Dedifferentiated amniotic fluid mesenchymal stem cell (primary cell): ENCODE measurements around the gene CDH13.

ENCODE experiments used
- DNase-seq: peaks from one replicate; pipeline ENCODE4 v3.0.0-alpha.2; 2016; ENCODE audit errors: extremely low spot score

Gene CDH13

GRCh38 chr16:83609178-83609577 lies 982.4 kb downstream of the CDH13 start:
- no peak for DNase-seq

DNA sequence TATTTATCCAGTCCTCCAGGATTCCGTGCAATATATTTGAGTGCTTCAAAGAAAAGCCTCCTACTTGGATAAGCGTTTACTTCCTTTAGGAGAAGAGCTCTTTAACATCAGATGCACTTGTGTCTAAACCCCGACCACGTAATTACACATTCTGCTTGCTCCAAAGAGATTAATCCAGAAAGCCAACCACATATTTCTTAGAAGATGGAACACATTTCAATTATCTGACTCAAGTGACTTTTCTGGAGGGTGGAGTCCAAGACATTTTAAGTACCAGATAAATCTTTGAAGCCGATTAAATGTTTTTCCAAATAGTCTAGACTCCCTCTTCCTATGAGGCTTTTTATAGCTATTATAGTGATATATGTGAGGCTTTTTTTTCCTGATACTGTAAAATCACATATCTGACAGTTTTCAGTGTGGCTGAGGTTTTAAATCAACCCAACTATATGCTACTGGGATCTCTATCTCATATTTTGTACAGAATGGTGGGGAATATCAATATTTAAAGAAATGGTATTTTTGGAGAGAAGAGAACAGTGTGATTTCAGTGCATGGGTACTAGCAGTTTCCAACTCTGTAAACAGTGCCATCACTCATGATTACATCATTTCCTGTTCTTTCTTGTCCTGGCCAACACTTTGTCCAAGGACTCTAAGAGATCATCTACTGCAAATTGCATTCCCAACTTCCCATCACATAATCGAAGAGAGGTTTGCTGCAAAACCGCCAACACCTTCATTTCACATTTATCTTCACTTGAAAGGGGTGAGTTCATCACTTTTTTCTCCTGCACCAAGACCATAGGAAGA lies 988.6 kb downstream of the CDH13 start:
- no peak for DNase-seq

- no peak for DNase-seq
These were observed 989.2 kb downstream of the CDH13 start for GRCh38 chr16:83615953-83616350.

- no peak for DNase-seq
These were observed 992.8 kb downstream of the CDH13 start for GRCh38 chr16:83619381-83620150.

- no peak for DNase-seq
These were observed 995.2 kb downstream of the CDH13 start for GRCh38 chr16:83622010-83622409.

DNA sequence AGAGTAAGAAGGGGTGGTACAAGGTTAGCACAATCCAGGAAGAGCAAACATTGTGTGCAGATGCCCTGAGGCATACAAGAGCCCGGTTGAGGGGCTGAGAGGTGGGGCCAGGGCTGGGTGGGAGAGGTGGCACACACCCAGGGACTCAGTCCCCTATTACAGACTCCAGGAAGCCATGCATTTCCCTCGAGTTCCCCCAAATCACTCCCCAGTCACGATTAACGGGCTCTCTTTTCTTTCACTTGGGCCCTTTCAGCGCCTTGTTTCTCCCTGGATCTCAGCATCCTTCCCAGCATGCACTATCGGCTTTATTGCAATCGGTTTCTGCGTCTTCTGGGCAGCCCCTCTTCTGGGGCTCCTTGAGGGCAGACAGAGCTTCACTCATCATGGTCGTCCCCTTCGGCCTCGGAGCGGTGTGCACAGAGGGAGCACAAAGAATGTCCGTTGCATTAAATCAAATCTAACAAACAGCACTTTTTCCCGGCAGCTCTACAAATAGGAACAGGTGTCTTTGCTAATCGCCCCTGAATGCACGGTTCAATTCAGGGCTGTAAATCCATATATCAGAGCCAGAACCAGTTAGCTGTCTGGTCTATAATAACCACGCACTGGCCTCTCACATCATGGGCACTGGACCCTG lies 996.4 kb downstream of the CDH13 start:
- no peak for DNase-seq

- no peak for DNase-seq
These were observed 997.1 kb downstream of the CDH13 start for GRCh38 chr16:83623892-83624291.

GRCh38 chr16:83624429-83625120 lies 997.8 kb downstream of the CDH13 start:
- no peak for DNase-seq

GRCh38 chr16:83626204-83626603 lies 999.4 kb downstream of the CDH13 start:
- DNase-seq: no peak

DNA sequence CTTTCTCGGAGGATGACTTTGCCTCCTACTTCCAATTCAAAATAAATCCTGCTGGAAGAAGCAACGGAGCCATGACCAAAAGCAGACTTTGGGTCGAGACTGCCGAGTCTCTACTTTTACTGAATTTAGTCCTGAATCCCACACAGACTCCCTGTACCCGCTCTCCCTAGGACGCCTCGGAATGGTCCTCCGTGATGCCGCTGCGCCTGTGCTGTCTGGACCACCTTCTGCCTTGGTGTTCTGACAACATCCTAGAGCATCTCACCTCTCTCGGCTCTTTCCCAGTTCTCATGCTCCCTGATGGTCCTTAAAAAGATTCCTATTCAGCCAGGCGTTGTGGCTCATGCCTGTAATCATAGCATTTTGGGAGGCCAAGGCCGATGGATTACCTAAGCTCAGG lies 999.9 kb downstream of the CDH13 start:
- DNase-seq: no peak

GRCh38 chr16:83627996-83628395 lies 1001.2 kb downstream of the CDH13 start:
- DNase-seq: no peak

DNA sequence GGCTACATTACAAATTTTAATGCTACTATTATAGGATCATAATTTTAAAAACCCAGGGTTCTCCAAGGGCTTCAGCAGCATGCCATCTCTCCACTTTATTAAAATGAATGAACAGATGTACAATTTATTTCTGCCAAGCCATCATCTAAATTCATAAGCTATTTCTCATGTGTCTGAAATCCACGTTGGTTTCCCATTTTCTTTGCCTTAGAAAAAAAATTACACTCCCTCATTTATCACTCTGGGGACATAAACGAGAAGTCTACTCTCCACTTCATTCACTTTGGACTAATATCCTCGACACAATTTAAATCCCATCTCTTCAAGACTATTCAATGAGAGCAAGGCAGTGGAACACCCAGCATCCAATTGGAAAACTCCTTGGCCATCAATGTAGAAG lies 1002.7 kb downstream of the CDH13 start:
- no peak for DNase-seq

DNA sequence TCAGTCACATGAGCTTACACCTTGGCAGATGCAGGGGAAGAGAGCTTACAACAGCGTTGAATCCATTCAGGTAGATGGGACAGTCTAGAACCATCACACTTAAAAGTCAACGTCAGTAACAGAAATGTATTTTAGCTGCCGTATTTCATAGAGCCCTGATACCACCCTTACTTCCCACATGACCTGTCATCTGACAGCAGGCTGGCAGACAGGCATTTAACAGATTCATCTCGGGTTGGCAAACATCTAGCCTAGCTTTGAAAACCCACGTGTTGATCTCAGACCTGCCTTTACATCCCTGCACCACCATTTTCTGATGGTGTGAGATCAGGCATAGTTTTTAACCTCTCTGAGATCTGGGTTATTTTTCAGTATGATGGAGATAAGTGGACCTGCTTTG lies 1003.1 kb downstream of the CDH13 start:
- no peak for DNase-seq

GRCh38 chr16:83630979-83631378 lies 1004.2 kb downstream of the CDH13 start:
- no peak for DNase-seq

DNA sequence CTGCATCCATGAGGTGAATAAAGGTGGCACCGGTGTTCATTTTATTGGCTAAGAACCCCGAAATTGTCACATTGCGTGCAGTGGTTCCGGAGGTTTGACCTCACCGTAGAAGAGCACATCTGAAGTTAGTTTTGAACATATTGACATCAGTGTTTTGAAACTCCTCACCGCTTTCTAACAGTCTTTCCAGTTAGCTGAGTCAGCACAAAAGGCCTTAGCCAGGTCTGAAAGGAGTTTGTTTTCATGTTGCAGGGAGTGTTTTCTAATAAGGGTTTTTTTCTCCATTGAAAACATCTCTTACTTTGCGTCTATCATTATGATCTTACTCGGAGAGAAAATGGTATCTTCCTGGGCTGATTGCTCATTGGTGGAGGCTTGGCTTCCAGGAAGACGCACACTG lies 1006.5 kb downstream of the CDH13 start:
- DNase-seq: no peak

GRCh38 chr16:83648347-83648746 lies 1021.6 kb downstream of the CDH13 start:
- DNase-seq: no peak

GRCh38 chr16:83651871-83652270 lies 1025.1 kb downstream of the CDH13 start:
- DNase-seq: no peak

- no peak for DNase-seq
These were observed 1026.2 kb downstream of the CDH13 start for GRCh38 chr16:83652943-83653342.

- DNase-seq: no peak
These were observed 1027.0 kb downstream of the CDH13 start for GRCh38 chr16:83653785-83654184.

DNA sequence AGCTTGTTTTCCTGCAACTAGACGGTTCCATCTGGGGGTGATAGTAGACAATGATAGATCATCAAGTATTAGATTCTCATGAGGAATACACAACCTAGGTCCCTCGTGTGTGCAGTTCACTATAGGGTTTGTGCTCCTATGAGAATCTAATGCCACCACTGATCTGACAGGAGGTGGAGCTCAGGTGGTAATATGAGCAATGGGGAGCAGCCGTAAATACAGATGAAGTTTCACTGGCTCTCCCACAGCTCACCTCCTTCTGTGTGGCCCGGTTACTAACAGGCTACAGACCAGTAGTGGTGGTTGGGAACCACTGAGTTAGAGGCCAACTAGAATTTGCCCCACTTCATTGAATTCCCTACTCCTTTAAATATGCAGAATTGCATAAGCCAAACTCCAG lies 1033.5 kb downstream of the CDH13 start:
- no peak for DNase-seq

- no peak for DNase-seq
These were observed 1034.9 kb downstream of the CDH13 start for GRCh38 chr16:83661656-83662055.

GRCh38 chr16:83666449-83666848 lies 1039.7 kb downstream of the CDH13 start:
- DNase-seq: no peak
